Loucy (cell line): ENCODE results near the gene KRTAP24-1.

Source experiments
- H2AFZ ChIP-seq: fragments of 200-600 bp; sonication (generic); 2 replicates; pipeline ENCODE4 v1.6.0; 2016; ENCODE audit warnings: antibody characterized with exemption, mild to moderate bottlenecking, low read length, moderate library complexity
- H3F3A ChIP-seq: fragments of 200-600 bp; 2 replicates; pipeline ENCODE4 v1.6.0; 2016; ENCODE audit warnings: antibody characterized with exemption, low read depth, mild to moderate bottlenecking
- H3K27me3 ChIP-seq: fragments of 200-600 bp; sonication (generic); 2 replicates; pipeline ENCODE4 v1.6.1; 2014; ENCODE audit warnings: low read length, mild to moderate bottlenecking; ENCODE audit not compliant: insufficient read depth, poor library complexity, severe bottlenecking
- H3K36me3 ChIP-seq: fragments of 200-600 bp; sonication (generic); 2 replicates; pipeline ENCODE4 v1.6.1; 2016; ENCODE audit warnings: low read length; ENCODE audit not compliant: insufficient read depth
- H3K4me1 ChIP-seq: fragments of 200-600 bp; sonication (generic); 2 replicates; pipeline ENCODE4 v1.5.1; 2014; ENCODE audit warnings: low read length, mild to moderate bottlenecking; ENCODE audit not compliant: insufficient read depth, poor library complexity, severe bottlenecking
- H3K4me2 ChIP-seq: fragments of 200-600 bp; sonication (generic); 2 replicates; pipeline ENCODE4 v1.6.0; 2014; ENCODE audit warnings: antibody characterized with exemption, low read length, low read depth, mild to moderate bottlenecking; ENCODE audit not compliant: poor library complexity, severe bottlenecking
- H3K4me3 ChIP-seq: fragments of 200-600 bp; sonication (generic); 2 replicates; pipeline ENCODE4 v1.5.1; 2014; ENCODE audit warnings: low read length, mild to moderate bottlenecking, mixed read lengths; ENCODE audit not compliant: poor library complexity, severe bottlenecking
- H3K79me2 ChIP-seq: fragments of 200-600 bp; sonication (generic); 2 replicates; pipeline ENCODE4 v1.6.1; 2014; ENCODE audit warnings: low read length; ENCODE audit not compliant: insufficient read depth
- H3K9ac ChIP-seq: fragments of 200-600 bp; sonication (generic); 2 replicates; pipeline ENCODE4 v1.6.0; 2014; ENCODE audit warnings: mild to moderate bottlenecking, low read depth, low read length, moderate library complexity; ENCODE audit not compliant: poor library complexity, severe bottlenecking
- H3K9me2 ChIP-seq: fragments of 200-600 bp; sonication (generic); replicated peaks from 2 replicates; pipeline ENCODE4 v1.6.1; 2016; ENCODE audit warnings: low read depth, low read length, mixed read lengths
- H3K9me3 ChIP-seq: fragments of 200-600 bp; sonication (generic); 2 replicates; pipeline ENCODE4 v1.6.1; 2014; ENCODE audit warnings: mild to moderate bottlenecking, antibody characterized with exemption, low read length, low read depth; ENCODE audit not compliant: insufficient read depth
- H4K20me1 ChIP-seq: fragments of 200-600 bp; sonication (generic); 2 replicates; pipeline ENCODE4 v1.6.0; 2014; ENCODE audit warnings: antibody characterized with exemption, low read length, mild to moderate bottlenecking; ENCODE audit not compliant: insufficient read depth, poor library complexity, severe bottlenecking
- EZH2phosphoT487 ChIP-seq: fragments of 200-600 bp; IDR thresholded peaks from 2 replicates; pipeline ENCODE4 v1.6.1; 2018; ENCODE audit warnings: antibody characterized with exemption, mild to moderate bottlenecking, moderate library complexity, borderline replicate concordance
- TF ChIP-seq, protein P1 (sequence below): fragments of 200-600 bp; sonication (generic); conservative IDR thresholded peaks from 2 replicates; pipeline ENCODE4 v1.5.1; 2014; ENCODE audit warnings: mild to moderate bottlenecking, antibody characterized with exemption, low read length

The KRTAP24-1 gene

DNA sequence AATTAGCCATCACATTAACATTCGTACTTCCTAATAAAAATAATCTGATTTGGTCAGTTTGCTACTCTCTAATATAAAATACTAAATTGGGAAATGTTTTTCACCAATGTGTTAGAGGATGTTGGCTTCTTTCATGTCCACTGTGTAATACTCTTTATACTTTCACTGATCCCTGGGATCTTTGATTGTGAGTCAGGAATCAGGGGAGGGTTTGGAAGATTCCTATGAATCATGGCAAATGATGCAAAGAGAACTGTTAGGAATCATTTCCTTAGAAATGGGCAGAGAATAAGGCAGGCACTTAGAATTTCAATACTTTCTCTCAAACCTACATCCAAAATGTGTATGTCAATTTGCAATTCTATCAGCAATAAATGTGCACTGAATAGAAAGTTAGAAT, 31.0 kb downstream of the KRTAP24-1 start:
- no peak overlapping the region for H3K9ac ChIP-seq
- H3K79me2 ChIP-seq, result no peaks in the 10 kb centered on the region
- no peaks in the 10 kb centered on the region for H3F3A ChIP-seq
- TF ChIP-seq, protein P1, sequence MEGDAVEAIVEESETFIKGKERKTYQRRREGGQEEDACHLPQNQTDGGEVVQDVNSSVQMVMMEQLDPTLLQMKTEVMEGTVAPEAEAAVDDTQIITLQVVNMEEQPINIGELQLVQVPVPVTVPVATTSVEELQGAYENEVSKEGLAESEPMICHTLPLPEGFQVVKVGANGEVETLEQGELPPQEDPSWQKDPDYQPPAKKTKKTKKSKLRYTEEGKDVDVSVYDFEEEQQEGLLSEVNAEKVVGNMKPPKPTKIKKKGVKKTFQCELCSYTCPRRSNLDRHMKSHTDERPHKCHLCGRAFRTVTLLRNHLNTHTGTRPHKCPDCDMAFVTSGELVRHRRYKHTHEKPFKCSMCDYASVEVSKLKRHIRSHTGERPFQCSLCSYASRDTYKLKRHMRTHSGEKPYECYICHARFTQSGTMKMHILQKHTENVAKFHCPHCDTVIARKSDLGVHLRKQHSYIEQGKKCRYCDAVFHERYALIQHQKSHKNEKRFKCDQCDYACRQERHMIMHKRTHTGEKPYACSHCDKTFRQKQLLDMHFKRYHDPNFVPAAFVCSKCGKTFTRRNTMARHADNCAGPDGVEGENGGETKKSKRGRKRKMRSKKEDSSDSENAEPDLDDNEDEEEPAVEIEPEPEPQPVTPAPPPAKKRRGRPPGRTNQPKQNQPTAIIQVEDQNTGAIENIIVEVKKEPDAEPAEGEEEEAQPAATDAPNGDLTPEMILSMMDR, result no peak
- TF ChIP-seq EZH2phosphoT487, result no peak
- H3K27me3 ChIP-seq, result no peaks in the 10 kb centered on the region
- no peaks in the 10 kb centered on the region for H3K9me3 ChIP-seq
- H3K9me2 ChIP-seq, result no peaks in the 10 kb centered on the region
- no peaks in the 10 kb centered on the region for H4K20me1 ChIP-seq
- H3K4me1 ChIP-seq, result no peaks in the 10 kb centered on the region
- no peak overlapping the region for H3K4me2 ChIP-seq
- H2AFZ ChIP-seq, result no peak overlapping the region
- no peak overlapping the region for H3K4me3 ChIP-seq
- no peaks in the 10 kb centered on the region for H3K36me3 ChIP-seq

DNA sequence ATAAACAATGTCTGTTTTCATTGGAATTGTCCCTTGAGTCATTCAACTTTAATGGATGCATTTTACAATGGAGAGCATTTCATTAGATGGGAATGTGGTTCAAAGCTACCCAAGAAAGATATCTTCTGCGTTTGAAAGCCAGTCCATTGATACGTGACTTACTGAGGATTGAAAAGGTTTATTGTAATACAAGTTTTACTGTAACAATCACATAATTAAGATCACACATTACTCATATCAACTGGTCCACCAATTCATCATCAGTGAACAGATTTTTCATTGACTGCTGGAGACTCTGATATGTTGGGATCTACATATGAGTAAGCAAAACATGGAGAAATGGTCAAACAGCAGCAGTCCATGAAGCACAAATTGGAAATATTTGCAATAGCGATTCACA, 32.8 kb downstream of the KRTAP24-1 start:
- H3F3A ChIP-seq, result no peaks in the 10 kb centered on the region
- H3K4me3 ChIP-seq, result no peak overlapping the region
- H3K27me3 ChIP-seq, result no peaks in the 10 kb centered on the region
- no peak overlapping the region for H3K4me2 ChIP-seq
- no peaks in the 10 kb centered on the region for H3K9me2 ChIP-seq
- no peak for TF ChIP-seq EZH2phosphoT487
- TF ChIP-seq, protein P1, result no peak
- H3K36me3 ChIP-seq, result no peaks in the 10 kb centered on the region
- H3K4me1 ChIP-seq, result no peaks in the 10 kb centered on the region
- no peak overlapping the region for H2AFZ ChIP-seq
- no peaks in the 10 kb centered on the region for H3K9me3 ChIP-seq
- H4K20me1 ChIP-seq, result no peaks in the 10 kb centered on the region
- no peaks in the 10 kb centered on the region for H3K79me2 ChIP-seq
- no peak overlapping the region for H3K9ac ChIP-seq

DNA sequence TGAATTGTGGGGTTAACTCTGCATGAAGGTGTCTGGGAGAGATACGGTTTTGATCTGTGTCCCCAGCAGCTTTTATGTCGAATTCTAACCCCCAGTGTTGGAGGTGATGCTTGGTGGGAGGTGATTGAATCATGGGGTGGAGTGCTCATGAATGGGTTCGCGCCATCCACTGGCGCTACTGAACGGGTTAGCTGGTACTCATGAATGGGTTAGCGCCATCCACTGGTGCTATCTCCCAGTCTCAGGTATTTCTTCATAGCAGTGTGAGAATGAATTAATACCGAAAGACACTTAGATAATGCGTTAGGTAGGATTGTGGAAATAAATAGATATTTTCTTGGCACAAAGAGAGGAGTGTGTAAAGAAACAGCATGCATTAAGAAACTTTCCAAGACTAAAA, 33.9 kb downstream of the KRTAP24-1 start:
- no peaks in the 10 kb centered on the region for H3K9me3 ChIP-seq
- H3K36me3 ChIP-seq, result no peaks in the 10 kb centered on the region
- H3K79me2 ChIP-seq, result no peaks in the 10 kb centered on the region
- no peaks in the 10 kb centered on the region for H3K9me2 ChIP-seq
- TF ChIP-seq, protein P1, result no peak
- no peak for TF ChIP-seq EZH2phosphoT487
- H3K9ac ChIP-seq, result no peak overlapping the region
- H3K27me3 ChIP-seq, result no peaks in the 10 kb centered on the region
- no peak overlapping the region for H3K4me2 ChIP-seq
- H3F3A ChIP-seq, result no peaks in the 10 kb centered on the region
- no peaks in the 10 kb centered on the region for H4K20me1 ChIP-seq
- H3K4me3 ChIP-seq, result no peak overlapping the region
- H3K4me1 ChIP-seq, result no peaks in the 10 kb centered on the region
- H2AFZ ChIP-seq, result no peak overlapping the region
